H1 (cell line): ENCODE results near the gene CLCF1. TPM values are rescaled to one million over a fixed set of nuclear protein-coding genes. Genes with fewer than 3 reads are reported as not detected.

Experiments
- CTCF ChIA-PET: fragments of 300-600 bp; sonication (Branson Sonifier 250); formaldehyde crosslinking; loops from one replicate; lab custom pipeline; 2021; ENCODE audit not compliant: partially characterized antibody; lab: Charles Lee
- POLR2A ChIA-PET: fragments of 300-600 bp; sonication (Branson Sonifier 250); formaldehyde crosslinking; loops from one replicate; lab custom pipeline; 2021; ENCODE audit warnings: inconsistent platforms; ENCODE audit not compliant: partially characterized antibody; lab: Charles Lee
- DNase-seq, 2 experiments: peaks; one replicate each; pipeline versions ENCODE4 v3.0.0 to v3.0.0-alpha.2; 2010 to 2022; ENCODE audit warnings: low spot score in 2 of 2, low read depth in 1 of 2, mixed read lengths in 1 of 2
- FAIRE-seq: peaks from 2 replicates; lab custom pipeline; 2011; peaks lifted over from hg19 to GRCh38; lab: Jason Lieb, UNC
- H2AFZ ChIP-seq: 2 replicates; pipeline ENCODE4 v1.8.1; 2012; ENCODE audit warnings: low read length, inconsistent platforms
- H2AK5ac ChIP-seq: 2 replicates; pipeline ENCODE4 v1.6.1; 2013; ENCODE audit warnings: low read depth, low read length
- H2BK120ac ChIP-seq: replicated peaks from 2 replicates; pipeline ENCODE3; 2013; ENCODE audit warnings: low read depth, low read length, inconsistent platforms
- H2BK12ac ChIP-seq: 2 replicates; pipeline ENCODE4 v1.6.1; 2013; ENCODE audit warnings: low read depth, low read length
- H2BK15ac ChIP-seq: 2 replicates; pipeline ENCODE4 v1.6.1; 2013; ENCODE audit warnings: low read length
- H2BK20ac ChIP-seq: 2 replicates; pipeline ENCODE4 v1.6.1; 2013; ENCODE audit warnings: low read length
- H2BK5ac ChIP-seq: 2 replicates; pipeline ENCODE4 v1.6.1; 2013; ENCODE audit warnings: low read depth, low read length
- H3K14ac ChIP-seq: 2 replicates; pipeline ENCODE4 v1.6.1; 2013; ENCODE audit warnings: inconsistent platforms; ENCODE audit not compliant: insufficient read length
- H3K18ac ChIP-seq: 2 replicates; pipeline ENCODE4 v1.6.1; 2013; ENCODE audit warnings: low read length; ENCODE audit errors: extremely low read depth
- H3K23ac ChIP-seq: 2 replicates; pipeline ENCODE4 v1.6.1; 2013; ENCODE audit warnings: inconsistent platforms; ENCODE audit not compliant: insufficient read length
- H3K23me2 ChIP-seq: 2 replicates; pipeline ENCODE4 v1.6.1; 2013; ENCODE audit warnings: low read depth, low read length
- H3K27ac ChIP-seq: 2 replicates; pipeline ENCODE4 v1.6.1; 2011; ENCODE audit warnings: low read depth, low read length, inconsistent platforms
- H3K27me3 ChIP-seq, 4 experiments: replicated peaks in 1 of 4; 1 replicate in 1 of 4; 2 replicates in 3 of 4; pipeline versions ENCODE4 v1.6.1 to v1.8.1; 2011 to 2013; ENCODE audit warnings: low read length in 3 of 4, mild to moderate bottlenecking in 3 of 4, inconsistent platforms in 2 of 4, mixed read lengths in 2 of 4, moderate library complexity in 1 of 4; ENCODE audit not compliant: control insufficient read depth in 3 of 4, insufficient read depth in 3 of 4; ENCODE audit errors: extremely low read depth in 1 of 4
- H3K36me3 ChIP-seq, 4 experiments: 2 replicates each; pipeline versions ENCODE4 v1.6.1 to v1.8.1; 2011 to 2013; ENCODE audit warnings: mild to moderate bottlenecking in 4 of 4, low read length in 3 of 4, moderate library complexity in 2 of 4, control low read depth in 1 of 4, inconsistent platforms in 1 of 4; ENCODE audit not compliant: insufficient read depth in 4 of 4, control insufficient read depth in 2 of 4
- H3K4ac ChIP-seq: replicated peaks from 2 replicates; pipeline ENCODE3; 2013; ENCODE audit warnings: low read length, low read depth, mixed read lengths, inconsistent platforms; ENCODE audit not compliant: insufficient read length
- H3K4me1 ChIP-seq, 4 experiments: replicated peaks in 1 of 4; 1 replicate in 1 of 4; 2 replicates in 3 of 4; pipeline versions ENCODE4 v1.6.1 to v1.8.1; 2011 to 2013; ENCODE audit warnings: low read length in 3 of 4, inconsistent platforms in 2 of 4, mixed read lengths in 1 of 4; ENCODE audit not compliant: insufficient read depth in 4 of 4, control insufficient read depth in 3 of 4
- H3K4me2 ChIP-seq, 2 experiments: 2 replicates each; pipeline versions ENCODE4 v1.6.1 to v1.8.1; 2011 to 2013; ENCODE audit warnings: low read depth in 2 of 2, low read length in 2 of 2, control low read depth in 1 of 2, inconsistent platforms in 1 of 2, mild to moderate bottlenecking in 1 of 2; ENCODE audit not compliant: insufficient read depth in 1 of 2
- H3K4me3 ChIP-seq, 4 experiments: fragments of 200-600, 300-600 bp in 1 of 4; sonication (generic), shearing (Covaris generic), sonication (Bioruptor Twin) in 1 of 4; 2 replicates each; pipeline versions ENCODE4 v1.5.1 to v1.8.1; 2011 to 2016; ENCODE audit warnings: low read length in 4 of 4, low read depth in 3 of 4, control low read depth in 2 of 4, inconsistent platforms in 2 of 4, mild to moderate bottlenecking in 2 of 4, mixed read lengths in 1 of 4, moderate library complexity in 1 of 4; ENCODE audit not compliant: insufficient read depth in 2 of 4; ENCODE audit errors: extremely low read depth in 1 of 4
- H3K56ac ChIP-seq: replicated peaks from 2 replicates; pipeline ENCODE3; 2013; ENCODE audit warnings: low read depth, mild to moderate bottlenecking, mixed read lengths, low read length, inconsistent platforms; ENCODE audit not compliant: insufficient read length
- H3K79me1 ChIP-seq: 2 replicates; pipeline ENCODE4 v1.6.1; 2013; ENCODE audit warnings: low read depth, low read length, control low read depth
- H3K79me2 ChIP-seq, 2 experiments: 2 replicates each; pipeline versions ENCODE4 v1.6.1 to v1.8.1; 2012 to 2013; ENCODE audit warnings: low read length in 2 of 2, mild to moderate bottlenecking in 2 of 2, inconsistent platforms in 1 of 2; ENCODE audit not compliant: insufficient read depth in 2 of 2, control insufficient read depth in 1 of 2
- H3K9ac ChIP-seq, 4 experiments: replicated peaks in 1 of 4; 1 replicate in 1 of 4; 2 replicates in 3 of 4; pipeline versions ENCODE4 v1.6.1 to v1.8.1; 2011 to 2013; ENCODE audit warnings: low read depth in 3 of 4, low read length in 3 of 4, control low read depth in 2 of 4, mild to moderate bottlenecking in 2 of 4, moderate library complexity in 2 of 4, inconsistent platforms in 1 of 4; ENCODE audit errors: extremely low read depth in 1 of 4
- H3K9me3 ChIP-seq, 2 experiments: 2 replicates each; pipeline versions ENCODE4 v1.6.1 to v1.8.1; 2012 to 2013; ENCODE audit warnings: mild to moderate bottlenecking in 2 of 2, moderate library complexity in 2 of 2, control low read depth in 1 of 2, inconsistent platforms in 1 of 2, low read depth in 1 of 2, low read length in 1 of 2, mixed read lengths in 1 of 2; ENCODE audit not compliant: insufficient read depth in 2 of 2
- H4K20me1 ChIP-seq, 2 experiments: replicated peaks in 1 of 2; 2 replicates each; pipeline versions ENCODE3 to v1.8.1; 2011 to 2013; ENCODE audit warnings: inconsistent platforms in 2 of 2, low read length in 2 of 2, mild to moderate bottlenecking in 1 of 2; ENCODE audit not compliant: insufficient read depth in 2 of 2, control insufficient read depth in 1 of 2
- H4K5ac ChIP-seq: 2 replicates; pipeline ENCODE4 v1.6.1; 2013; ENCODE audit warnings: low read length, low read depth, mixed read lengths, inconsistent platforms; ENCODE audit not compliant: insufficient read length
- H4K8ac ChIP-seq: 2 replicates; pipeline ENCODE4 v1.8.0; 2013; ENCODE audit warnings: mild to moderate bottlenecking, moderate library complexity, low read length, inconsistent platforms; ENCODE audit not compliant: insufficient read depth; ENCODE audit errors: extremely low read depth
- H4K91ac ChIP-seq: replicated peaks from 2 replicates; pipeline ENCODE3; 2013; ENCODE audit warnings: low read length, mixed read lengths, inconsistent platforms; ENCODE audit not compliant: insufficient read length
- CBX8 ChIP-seq: fragments of 300-800, 300-1000 bp; sonication (generic); IDR thresholded peaks from 2 replicates; pipeline ENCODE4 v1.7.1; 2016; ENCODE audit warnings: low read depth, low read length, borderline replicate concordance
- HDAC2 ChIP-seq, 2 experiments: fragments of 300-600 bp in 1 of 2; sonication (generic) in 1 of 2; IDR thresholded peaks; 2 replicates each; pipeline ENCODE4 v1.6.1; 2011 to 2012; ENCODE audit warnings: low read depth in 2 of 2, low read length in 2 of 2, mild to moderate bottlenecking in 2 of 2, moderate library complexity in 2 of 2, borderline replicate concordance in 1 of 2, inconsistent platforms in 1 of 2
- MAFK ChIP-seq: IDR thresholded peaks from 2 replicates; pipeline ENCODE4 v1.6.1; 2012; ENCODE audit warnings: low read depth, mild to moderate bottlenecking, improper control_type of control experiment, low read length
- NRF1 ChIP-seq: IDR thresholded peaks from 2 replicates; pipeline ENCODE4 v1.6.1; 2011; ENCODE audit warnings: mild to moderate bottlenecking, low read depth, low read length, improper control_type of control experiment
- POU5F1 ChIP-seq: IDR thresholded peaks from 2 replicates; pipeline ENCODE4 v1.6.1; 2011; ENCODE audit warnings: low read depth, mild to moderate bottlenecking, low read length, moderate library complexity
- RFX5 ChIP-seq: IDR thresholded peaks from 2 replicates; pipeline ENCODE4 v1.6.1; 2011; ENCODE audit warnings: low read depth, low read length, improper control_type of control experiment, borderline replicate concordance
- RXRA ChIP-seq: IDR thresholded peaks from 2 replicates; pipeline ENCODE4 v1.6.1; 2011; ENCODE audit warnings: low read depth, mild to moderate bottlenecking, low read length, moderate library complexity; ENCODE audit not compliant: insufficient read depth
- SUZ12 ChIP-seq: fragments of 200-600 bp; sonication (generic); IDR thresholded peaks from 2 replicates; pipeline ENCODE4 v1.6.1; 2012; ENCODE audit warnings: mild to moderate bottlenecking, inconsistent platforms, low read length, moderate library complexity, mixed read lengths
- ZNF274 ChIP-seq: IDR thresholded peaks from 2 replicates; pipeline ENCODE4 v1.7.0; 2012; ENCODE audit warnings: low read length, borderline replicate concordance; ENCODE audit errors: extremely low read depth
- WGBS, 2 experiments: shearing (Covaris generic) in 1 of 2; methylation state at CpG; one replicate each; pipeline versions ENCODE4 v1.1.6 to v1.1.7; 2013 to 2015; ENCODE audit warnings: low lambda C conversion rate in 2 of 2, mixed read lengths in 2 of 2, inconsistent platforms in 1 of 2, low coverage in 1 of 2, missing lambda C conversion rate in 1 of 2; ENCODE audit not compliant: insufficient replicate concordance in 2 of 2, insufficient coverage in 1 of 2, insufficient read length in 1 of 2; ENCODE audit errors: extremely low coverage in 1 of 2, missing lambda C conversion rate in 1 of 2; 5-methylcytosine and 5-hydroxymethylcytosine counted together
- polyA plus RNA-seq, 7 experiments: library from polyadenylated mRNA; depleted of rRNA in 3 of 7; stranded (reverse) in 5 of 7; unstranded in 2 of 7; fragments of >200 nt in 5 of 7; fragments of 200-250 nt in 2 of 7; gene quantifications; 1 replicate in 5 of 7; 2 replicates in 1 of 7; 4 replicates in 1 of 7; pipeline versions ENCODE4 v1.2.1 to v1.2.3, GENCODE V29; 2011 to 2013; ENCODE audit warnings: missing spikeins in 2 of 7, mixed read lengths in 2 of 7
- total RNA-seq: library from RNA; stranded (reverse); fragmentation: NEBNext Ultra II Directional; extraction: Animal tissue kit (Norgen Biotek cat#: 25700); gene quantifications from 2 replicates; pipeline ENCODE4 v1.2.1, GENCODE V29; 2021
- TF ChIP-seq, protein P1 (sequence below): IDR thresholded peaks from 2 replicates; pipeline ENCODE4 v1.6.1; 2011; ENCODE audit warnings: low read depth, mild to moderate bottlenecking, low read length; ENCODE audit not compliant: insufficient read depth

The CLCF1 gene
- total and polyA plus RNA-seq, 2 of the 8 experiments (the other 6 are each of a cell fraction or from before 2014, with no cell fraction given) = 0.32 to 1.2 TPM

DNA sequence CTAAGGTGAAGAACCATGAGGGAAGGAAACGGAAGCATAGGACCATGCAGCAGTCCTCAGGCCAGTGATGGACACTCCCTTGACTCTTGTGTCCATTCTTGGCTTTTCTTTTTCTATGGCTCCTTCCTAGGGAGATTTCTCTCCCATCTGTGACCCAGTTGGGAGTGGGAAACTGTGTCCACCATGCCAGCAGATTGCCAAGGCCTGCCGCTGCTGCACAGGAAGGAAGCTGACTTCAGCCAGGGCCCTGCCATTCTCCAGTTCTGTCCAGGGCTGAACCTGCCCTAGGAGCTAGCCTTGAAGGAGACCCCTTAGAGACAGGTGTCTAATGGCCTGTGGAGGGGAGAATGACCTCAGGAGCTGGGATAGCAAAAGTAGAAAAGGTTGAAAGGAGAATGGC is 52.7 kb downstream of the CLCF1 start:
- Histone ChIP-seq H2AFZ (no peak overlapping the region), H3K36me3 (no peaks in the 10 kb centered on the region), H3K4me1 (peaks cover 0 to 3% (median 0%) of the 10 kb centered on the region in 4 experiments; a peak in 2 of 7 replicates), H3K4ac (no peak overlapping the region), H2BK120ac (no peak overlapping the region), H4K8ac (no peak overlapping the region), H3K79me2 (no peaks in the 10 kb centered on the region), H2BK15ac (no peak overlapping the region), H2BK20ac (no peak overlapping the region), H3K4me3 (no peak overlapping the region), H3K23me2 (peaks cover 3% of the 10 kb centered on the region; the same call in 1 of the 2 replicates), H3K9me3 (no peaks in the 10 kb centered on the region), H3K9ac (no peak overlapping the region), H2BK5ac (no peak overlapping the region), H3K18ac (no peak overlapping the region), H2BK12ac (no peak overlapping the region), H3K79me1 (no peaks in the 10 kb centered on the region), H4K5ac (no peak overlapping the region), H3K14ac (no peak overlapping the region), H3K27me3 (peaks cover 5 to 16% (median 11%) of the 10 kb centered on the region in 4 experiments; a peak in 6 of 7 replicates), H3K56ac (no peak overlapping the region), H2AK5ac (no peak overlapping the region), H4K91ac (no peak overlapping the region), H3K27ac (no peak overlapping the region), H3K4me2 (no peak overlapping the region), H3K23ac (no peak overlapping the region), H4K20me1 (peaks cover 0 to 2% of the 10 kb centered on the region in 2 experiments)
- CTCF ChIA-PET = interaction anchor here (0.9 to 11.4 kb wide), 9 partner anchors 9 to 238 kb away, joined by 3 to 186 read pairs (median 11); partner anchors contain the start of genes GRK2 and POLD4
- DNase-seq (no peak), FAIRE-seq (no peak)
- POLR2A ChIA-PET = interaction anchor here (0.7 to 1.3 kb wide), 4 partner anchors 13 to 71 kb away, joined by 3 to 4 read pairs (median 3); partner anchors contain the start of gene POLD4
- WGBS, 2 experiments = 97% methylated on average over 2 of the region's 2 CpGs; no CpG with 5 or more reads in 1 of the 2 experiments
- TF ChIP-seq POU5F1 (no peak), SUZ12 (no peak), RFX5 (no peak), HDAC2 (IDR thresholded peaks at IDR 0.05; ENCODE audit: borderline replicate concordance in 1 of 2, low read depth in 2 of 2, low read length in 2 of 2) (no peak), RXRA (no peak), CBX8 (no peak), NRF1 (no peak), MAFK (no peak), ZNF274 (no peak)
- TF ChIP-seq, protein P1, sequence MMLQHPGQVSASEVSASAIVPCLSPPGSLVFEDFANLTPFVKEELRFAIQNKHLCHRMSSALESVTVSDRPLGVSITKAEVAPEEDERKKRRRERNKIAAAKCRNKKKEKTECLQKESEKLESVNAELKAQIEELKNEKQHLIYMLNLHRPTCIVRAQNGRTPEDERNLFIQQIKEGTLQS = no peak
